ENCODE data around the gene MTCH2.

DNA sequence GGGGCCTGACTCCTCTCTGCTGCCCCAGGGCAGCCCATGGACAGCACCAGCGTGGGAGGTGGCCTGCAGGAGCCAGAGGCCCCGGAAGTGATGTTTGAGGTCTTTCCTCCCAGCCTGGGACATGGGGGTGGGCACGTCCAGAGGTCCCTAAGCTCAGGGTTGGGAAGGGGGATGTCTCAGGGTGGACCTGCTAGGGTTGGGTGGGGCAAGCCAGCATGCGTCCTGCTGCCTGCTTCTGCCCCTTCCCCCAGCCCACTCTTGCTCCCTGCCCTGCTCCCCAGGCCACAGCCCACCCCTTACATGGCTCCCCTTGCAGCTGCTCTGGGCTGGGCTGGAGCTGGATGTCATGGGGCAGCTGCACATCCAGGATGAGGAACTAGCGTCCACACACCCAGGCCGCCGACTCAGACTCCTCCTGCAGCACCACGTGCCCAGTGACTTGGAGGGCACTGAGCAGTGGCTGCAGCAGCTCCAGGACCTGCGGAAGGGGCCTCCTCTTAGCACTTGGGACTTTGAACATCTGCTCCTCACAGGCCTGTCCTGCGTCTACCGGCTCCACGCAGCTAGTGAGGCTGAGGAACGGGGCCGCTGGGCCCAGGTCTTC, 54.5 kb downstream of the MTCH2 start:
- TF ChIP-seq, protein P1, sequence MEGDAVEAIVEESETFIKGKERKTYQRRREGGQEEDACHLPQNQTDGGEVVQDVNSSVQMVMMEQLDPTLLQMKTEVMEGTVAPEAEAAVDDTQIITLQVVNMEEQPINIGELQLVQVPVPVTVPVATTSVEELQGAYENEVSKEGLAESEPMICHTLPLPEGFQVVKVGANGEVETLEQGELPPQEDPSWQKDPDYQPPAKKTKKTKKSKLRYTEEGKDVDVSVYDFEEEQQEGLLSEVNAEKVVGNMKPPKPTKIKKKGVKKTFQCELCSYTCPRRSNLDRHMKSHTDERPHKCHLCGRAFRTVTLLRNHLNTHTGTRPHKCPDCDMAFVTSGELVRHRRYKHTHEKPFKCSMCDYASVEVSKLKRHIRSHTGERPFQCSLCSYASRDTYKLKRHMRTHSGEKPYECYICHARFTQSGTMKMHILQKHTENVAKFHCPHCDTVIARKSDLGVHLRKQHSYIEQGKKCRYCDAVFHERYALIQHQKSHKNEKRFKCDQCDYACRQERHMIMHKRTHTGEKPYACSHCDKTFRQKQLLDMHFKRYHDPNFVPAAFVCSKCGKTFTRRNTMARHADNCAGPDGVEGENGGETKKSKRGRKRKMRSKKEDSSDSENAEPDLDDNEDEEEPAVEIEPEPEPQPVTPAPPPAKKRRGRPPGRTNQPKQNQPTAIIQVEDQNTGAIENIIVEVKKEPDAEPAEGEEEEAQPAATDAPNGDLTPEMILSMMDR (IDR thresholded peaks at IDR 0.05) = no peak
- TF ChIP-seq POLR2A (IDR thresholded peaks at IDR 0.05) (no peak), POLR2AphosphoS5 (IDR thresholded peaks at IDR 0.05) (no peak)
